GM19043 (cell line): ENCODE data around the gene PPDPF.

Experiments used
- ATAC-seq: cut with Tn5 transposase; IDR thresholded peaks from one replicate; pipeline ENCODE4 v1.9.1; 2021; ENCODE audit warnings: low read depth; ENCODE audit not compliant: unreplicated experiment

The PPDPF gene

DNA sequence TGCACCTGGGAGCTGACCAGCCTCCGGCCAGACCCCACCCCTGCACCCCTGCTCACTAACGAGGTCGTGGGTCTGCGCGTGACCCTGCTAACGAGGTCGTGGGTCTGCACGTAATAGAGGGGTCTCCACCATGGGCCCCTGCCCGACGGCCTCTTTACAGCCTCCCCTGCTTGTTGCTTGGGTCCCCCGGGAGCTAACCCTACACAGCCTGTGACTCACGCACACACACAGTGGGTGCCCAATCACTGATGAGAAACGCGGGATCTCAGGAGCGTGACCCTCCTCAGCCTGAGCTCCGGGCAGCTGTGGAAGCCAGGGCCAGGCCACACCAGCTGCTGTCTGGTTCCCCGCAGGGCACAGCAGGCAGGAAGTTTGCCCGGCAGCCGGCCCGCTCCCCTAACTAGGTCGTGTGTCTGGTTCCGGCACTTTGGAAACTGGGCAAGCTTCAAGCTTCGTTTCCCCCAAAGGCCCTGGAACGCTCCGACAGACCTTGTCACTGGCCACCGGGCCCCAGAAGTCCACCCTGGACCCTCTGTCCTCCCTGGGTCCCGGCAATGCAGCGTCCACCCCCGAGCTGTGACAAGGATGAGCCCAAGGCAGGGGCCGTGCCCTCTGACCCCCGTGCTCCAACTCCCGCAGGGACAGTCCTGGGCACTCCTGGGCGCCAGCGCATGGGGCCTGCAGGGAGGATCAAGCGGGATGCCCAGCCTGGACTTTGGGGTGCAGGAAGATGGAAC is 15.8 kb downstream of the PPDPF start:
- no peak for ATAC-seq

DNA sequence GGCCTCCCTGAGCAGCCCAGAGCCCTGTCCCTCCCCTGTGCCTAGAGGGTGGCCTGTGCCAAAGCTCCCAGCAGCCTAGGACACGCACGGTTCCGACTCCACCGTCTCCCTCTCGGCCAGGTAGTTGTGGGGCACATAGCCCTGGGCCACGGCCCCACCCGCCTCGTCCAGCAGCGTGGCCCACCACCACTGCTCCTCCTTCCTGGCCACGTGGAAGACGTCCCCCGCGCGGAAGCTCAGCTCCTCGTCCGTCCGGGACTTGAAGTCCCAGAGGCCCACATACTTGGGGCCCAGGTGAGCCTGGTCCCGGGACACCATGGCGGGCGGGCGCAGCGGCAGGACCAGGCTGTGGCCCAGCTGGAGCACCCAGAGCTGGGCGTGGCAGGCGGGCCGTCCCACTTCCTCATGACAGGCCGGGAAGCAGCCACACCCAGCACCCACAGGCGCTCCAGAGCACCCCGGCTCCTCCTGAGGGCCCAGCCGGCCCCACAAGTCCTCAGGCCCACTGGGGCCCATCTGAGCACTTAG is 16.5 kb downstream of the PPDPF start, which contains the start of gene PTK6:
TSS of gene PTK6 (minus strand) at position 380 of the 528 bp plus-strand sequence. CDS start at position 318, 62 bp downstream.
- peak; percentile 20 for ATAC-seq

DNA sequence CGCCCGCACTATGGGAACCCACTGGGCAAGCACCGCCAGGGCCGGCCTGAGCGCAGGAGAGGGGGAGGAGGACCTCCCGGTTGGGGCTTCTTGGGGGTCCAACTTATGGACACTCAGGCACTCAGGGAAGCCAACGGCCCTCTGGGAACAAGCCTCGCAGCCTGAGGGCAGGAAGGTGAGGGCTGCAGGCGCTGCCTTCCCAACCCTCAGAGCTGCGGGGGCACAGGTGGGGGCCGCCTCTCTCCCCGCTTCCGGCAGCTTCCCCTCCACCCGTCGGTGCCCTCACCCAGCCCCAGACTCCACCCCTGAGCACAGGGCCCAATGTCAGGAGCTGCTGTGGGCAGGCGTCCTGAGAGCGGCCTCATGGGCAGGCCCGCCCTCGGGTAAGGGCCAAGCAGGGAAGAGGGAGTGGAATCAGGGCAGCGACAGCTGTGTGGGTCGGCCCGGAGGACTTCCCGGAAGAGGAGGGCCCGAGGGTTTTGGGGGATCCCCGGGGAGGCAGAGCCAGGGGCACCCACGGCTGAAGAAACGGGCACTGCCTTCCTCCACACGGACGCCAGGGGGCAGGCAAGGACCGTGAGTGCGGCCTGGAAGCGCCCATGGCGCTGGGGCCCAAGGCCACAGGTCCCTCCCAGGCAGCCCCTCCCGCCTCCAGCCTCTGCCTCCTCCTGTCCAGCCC is 17.1 kb downstream of the PPDPF start:
- ATAC-seq = peak; percentile 81

DNA sequence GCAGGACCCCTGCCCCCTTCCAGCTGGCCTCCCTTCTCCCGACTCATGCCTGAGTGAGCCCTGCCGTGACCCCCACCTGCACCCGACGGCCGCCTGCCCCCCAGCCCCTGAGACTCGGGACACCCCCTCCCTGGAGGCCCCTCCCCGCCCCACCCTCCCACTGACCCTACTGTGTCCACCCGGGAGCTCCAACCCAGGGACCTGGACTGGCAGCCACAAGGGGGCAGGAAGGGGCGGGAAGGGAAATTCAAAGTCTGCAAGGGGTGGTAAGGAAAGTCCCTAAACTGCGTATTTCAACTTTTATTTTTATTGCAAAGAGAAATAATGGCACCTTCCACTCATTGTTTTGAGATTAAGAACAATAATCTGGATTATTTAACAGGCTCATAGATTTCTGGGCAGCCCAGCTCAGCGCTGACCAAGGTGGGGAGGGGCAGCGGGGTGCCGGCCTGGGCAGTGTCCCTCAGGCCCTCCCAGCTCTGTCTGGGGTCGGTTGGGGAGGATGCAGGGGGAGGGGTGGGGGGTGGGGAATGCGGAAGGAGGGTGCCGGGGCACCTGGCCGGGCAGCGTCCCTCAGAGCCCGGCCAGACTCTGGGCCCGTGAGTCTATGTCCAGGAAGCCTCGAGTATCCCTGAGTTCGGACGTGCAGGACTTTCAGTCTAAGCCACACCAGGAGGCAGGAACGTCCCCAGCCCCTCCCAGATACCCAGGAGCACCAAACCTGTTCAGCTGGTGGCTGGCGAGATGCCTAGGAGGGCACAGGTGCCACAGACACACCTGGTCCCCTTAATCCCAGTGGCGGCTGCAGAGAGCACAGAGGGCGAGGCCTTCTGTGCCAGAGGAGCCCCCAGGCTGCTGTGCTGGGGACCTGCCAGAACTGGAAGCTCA is 17.9 kb downstream of the PPDPF start:
- ATAC-seq = no peak

DNA sequence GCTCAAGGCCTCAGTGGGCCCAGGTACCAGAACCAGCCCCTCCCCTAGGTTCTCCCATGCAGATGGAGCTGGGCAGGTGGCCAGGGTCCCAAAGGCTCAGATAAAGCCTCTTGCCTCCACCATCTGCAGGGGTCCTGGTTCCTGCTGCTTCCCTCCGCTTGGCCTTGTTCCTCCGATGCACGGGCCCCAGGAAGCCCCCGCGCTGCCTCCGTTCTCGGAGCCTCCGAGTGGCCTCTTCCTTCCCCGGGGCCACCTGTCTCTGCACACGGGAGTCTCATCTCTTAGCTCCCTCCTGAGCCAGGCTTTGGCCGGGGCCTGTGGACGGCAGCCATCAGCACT is 18.5 kb downstream of the PPDPF start:
- no peak for ATAC-seq

DNA sequence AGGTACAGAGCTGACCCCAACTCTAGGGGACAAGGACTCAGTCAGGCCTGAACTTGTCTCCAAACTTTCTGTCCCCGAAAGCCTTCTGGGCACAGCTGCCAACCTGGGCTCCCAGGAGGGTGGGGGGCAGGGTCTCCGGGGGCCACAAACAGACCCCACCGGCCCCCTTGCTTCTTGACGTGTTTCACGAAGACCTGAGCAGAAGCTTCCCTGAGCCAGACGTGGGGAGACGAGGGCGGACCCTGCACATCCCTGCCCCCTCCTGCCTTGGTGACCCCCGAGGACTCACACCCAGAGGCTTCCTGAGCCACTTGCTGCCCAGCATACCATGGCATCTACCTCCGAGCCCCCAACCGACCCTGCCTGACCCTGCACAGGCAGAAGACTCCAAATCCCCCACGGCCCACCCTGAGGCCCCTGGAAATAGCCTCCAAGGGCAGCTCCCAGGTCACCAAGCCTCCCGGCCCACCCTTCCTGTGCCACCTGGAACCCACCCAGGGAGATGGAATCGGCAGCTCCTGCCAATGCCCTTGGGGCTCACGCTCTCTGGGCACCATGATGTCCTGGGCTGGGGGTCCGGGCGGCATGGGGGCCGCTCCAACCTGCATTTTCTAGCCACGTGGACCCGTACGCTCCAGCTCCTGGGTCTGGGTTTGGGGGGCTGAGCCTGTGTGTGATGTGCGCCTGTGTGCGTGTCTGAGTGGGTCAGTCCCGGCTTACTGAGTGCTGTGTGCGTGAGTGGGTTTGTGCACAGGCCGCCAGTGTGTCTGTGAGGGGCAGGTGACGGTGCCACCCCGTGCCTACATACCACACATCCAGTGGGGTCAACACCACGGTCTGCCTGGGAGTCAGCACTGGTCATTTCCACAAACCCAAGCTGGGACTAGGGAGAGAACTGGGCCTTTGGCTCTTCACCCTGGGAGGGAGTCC is 19.1 kb downstream of the PPDPF start:
- ATAC-seq = no peak

DNA sequence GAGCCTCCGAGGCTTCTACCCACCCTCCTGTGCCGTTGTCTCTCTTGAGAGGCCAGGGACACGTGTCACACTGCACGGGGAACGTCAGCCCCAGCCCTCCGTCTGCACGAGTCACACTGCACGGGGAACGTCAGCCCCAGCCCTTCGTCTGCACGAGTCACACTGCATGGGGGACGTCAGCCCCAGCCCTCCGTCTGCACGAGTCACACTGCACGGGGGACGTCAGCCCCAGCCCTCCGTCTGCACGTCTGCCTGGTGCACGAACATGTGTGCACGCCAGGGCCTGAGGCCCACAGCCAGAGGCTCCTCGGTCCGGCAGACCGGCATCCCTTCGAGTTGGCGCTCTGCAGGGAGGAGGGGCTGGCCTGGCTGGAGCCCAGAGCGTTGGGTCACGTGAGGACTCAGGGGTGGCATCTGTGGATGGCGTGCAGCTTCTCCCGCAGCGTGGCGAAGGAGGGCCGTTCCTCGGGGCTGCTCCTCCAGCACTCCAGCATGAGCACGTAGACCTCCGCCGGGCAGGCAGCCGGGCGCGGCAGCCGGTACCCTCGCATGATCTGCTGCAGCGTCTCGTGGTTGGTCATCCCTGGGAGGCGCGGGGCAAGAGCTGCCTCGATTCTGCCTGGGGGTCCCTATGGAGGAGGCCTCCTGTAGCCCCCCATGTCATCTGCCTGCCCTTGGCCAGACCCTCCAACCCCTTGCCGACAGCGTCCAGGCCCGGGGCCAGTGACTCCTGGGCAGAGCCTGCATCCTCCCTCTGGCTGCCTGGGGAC is 20.0 kb downstream of the PPDPF start:
- no peak for ATAC-seq

DNA sequence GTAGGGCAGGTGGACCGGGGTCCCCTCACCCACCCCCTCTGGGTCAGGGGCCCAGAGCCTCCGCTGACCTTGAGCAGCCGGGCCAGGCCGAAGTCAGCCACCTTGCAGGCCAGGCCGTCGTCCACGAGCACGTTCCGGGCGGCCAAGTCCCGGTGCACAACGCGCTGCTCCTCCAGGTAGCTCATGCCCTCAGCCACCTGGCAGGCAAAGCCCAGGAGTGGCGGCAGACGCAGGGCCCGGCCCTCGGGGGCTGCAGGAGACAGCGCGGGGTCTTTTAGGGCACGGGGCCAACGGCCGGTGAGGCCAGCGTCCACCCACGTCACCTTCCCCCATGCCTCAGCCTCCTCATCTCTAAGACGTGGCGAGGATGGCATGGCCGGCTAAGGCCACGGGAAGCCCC is 20.8 kb downstream of the PPDPF start:
- ATAC-seq = no peak

DNA sequence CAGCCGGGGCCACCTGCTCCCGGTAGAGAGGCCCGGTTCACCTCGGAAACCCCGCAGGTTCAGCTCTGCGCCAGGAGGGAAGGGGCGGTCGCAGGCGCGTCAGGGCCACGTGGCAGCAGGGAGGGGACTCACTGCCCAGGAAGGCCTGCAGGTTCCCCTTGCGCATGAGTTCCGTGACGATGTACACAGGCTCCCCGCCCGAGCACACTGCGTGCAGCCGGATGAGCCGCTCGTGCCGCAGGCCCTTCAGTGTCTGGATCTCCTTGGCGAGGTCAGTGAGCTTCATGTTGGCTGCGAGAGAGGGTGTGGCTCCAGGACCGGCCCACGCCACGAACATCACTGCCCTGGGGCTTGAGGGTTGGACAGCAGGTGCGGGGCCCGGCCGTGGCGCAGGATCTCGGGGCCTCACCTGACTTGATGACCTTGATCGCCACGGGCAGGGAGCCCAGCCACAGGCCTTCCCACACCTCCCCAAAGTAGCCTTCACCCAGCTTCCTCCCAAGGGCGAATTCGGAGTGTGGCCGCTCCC is 21.5 kb downstream of the PPDPF start:
- no peak for ATAC-seq

DNA sequence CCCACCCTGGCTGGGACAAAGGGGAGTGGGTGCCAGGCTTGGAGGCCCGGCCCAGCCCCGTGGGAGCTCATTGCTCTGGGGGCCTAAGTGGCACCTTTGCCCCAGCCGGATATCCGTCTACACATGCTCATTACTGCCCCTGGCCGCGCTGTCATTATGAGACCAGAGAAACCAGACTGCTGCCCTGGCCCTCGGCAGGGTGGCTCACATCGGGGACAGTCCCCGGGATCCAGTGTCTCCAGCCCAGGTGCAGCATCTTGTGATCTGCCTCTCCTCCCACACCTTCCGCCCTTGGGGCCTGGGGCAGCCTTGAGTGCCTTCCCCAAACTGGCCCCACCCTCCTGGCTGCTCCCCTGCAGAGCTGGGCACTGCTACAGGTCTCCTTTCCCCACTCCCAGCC is 22.1 kb downstream of the PPDPF start:
- no peak for ATAC-seq

DNA sequence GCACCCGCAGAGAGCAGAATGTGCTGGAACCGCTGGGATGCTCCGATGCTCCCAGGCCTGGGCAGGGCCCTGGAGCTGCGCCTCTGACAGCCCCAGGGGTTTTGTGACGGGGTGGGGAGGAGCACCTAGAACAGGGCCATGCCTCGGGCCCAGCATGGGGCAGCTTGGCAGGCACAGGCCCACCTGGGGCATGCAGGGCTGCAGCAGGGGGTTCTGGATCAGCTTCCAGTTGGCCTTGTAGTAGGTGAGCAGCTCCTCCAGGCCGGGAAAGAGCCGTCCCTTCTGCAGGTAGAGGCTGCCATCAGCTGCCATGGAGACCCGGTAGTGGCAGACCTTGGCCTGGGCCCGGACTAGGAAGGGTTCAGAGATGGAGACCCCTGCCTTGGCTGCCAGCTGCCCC is 22.6 kb downstream of the PPDPF start:
- no peak for ATAC-seq

DNA sequence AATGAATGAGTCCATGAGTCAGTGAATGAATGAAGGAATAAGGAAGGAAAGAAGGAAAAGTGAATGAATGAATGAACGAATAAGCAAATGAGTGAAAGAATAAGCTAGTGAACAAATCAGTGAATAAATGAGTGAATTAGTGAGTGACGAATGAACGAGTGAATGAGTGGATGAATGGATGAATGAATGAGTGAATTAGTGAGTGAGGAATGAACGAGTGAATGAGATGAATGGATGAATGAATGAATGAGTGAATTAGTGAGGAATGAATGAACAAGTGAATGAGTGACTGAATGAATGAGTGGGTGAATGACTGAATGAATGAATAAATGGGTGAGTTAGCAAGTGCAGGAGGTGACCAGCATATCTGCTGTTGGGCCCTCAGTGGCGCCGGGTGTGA is 23.2 kb downstream of the PPDPF start:
- no peak for ATAC-seq

DNA sequence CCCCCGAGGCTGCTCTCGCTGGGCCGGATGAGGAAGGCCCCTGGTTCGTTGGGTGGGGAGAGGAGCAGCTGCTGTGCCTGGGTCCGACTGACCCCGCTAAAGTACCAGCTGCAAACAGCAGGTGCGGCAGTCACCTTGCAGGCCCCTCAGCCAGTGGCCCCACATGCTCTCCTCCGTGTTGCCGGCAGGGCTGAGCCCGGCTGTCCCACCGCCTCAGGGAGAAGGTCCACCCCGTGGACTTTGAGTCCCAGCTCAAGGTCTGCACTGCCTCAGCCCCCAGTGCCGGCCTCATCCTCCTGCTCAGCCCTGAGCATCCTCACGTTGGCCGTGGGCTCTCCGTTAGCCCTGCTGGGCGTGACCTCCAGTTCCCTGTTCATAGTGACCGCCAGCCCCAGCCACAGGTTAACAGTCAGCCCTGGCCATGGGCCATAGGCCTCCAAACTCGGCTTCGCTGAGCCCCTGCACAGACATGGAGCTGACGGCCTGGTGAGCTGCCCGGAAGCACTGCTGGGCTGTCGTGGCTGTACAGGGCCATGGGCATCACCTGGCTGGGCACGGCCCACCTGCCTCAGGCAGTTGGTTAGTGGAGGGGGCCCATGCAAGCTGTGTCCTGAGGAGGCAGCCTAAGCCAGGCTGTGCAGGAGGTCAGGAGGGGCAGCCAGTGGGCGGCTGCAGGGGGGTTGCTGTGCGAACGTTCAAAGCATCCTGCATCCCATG is 23.8 kb downstream of the PPDPF start:
- no peak for ATAC-seq

DNA sequence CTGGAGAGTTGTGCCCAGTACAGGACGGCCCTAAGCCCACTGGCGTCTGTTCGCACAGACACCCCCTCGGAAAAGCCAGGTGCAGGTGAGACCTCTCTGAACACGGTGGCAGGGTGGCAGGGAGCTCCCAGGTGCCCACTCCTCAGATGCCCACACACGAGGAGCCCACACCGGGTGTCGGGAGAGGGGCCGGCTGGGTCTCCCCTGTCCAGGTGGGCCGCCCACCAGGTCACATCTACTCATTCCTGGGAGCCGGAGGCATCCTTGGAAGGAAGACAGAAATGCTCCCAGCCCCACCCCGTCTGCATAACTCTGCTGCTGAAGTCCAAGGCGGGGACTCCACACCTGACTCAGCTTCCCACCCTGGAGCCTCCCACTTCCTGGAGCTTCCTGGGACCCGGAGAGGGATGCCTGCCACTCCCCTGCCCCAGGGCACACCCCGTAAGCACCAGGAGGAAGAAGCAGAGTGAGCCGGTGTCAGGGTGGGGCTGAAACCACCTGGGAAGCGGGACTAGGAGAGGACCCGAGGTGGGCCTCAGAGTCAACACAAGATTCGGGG is 24.5 kb downstream of the PPDPF start:
- no peak for ATAC-seq

DNA sequence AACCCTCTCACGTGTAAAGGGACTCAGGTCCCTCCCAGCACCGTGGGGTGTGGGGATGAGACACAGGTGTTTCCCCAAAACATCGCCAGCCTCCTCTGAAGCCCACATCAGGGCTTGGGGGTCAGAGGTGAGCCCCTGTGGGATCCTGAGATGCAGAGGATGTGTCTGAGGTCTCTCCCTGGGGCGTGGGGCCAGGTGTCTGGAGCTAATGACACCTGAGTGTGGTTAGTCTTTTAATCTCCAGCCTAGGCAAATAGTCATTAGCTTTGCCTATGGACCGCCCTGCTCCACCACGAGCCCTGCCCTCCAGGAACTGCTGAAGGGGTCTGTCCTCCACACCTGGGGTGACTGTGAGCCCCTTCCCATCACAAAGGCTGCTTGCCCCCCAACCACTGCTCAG is 25.2 kb downstream of the PPDPF start:
- ATAC-seq = no peak

DNA sequence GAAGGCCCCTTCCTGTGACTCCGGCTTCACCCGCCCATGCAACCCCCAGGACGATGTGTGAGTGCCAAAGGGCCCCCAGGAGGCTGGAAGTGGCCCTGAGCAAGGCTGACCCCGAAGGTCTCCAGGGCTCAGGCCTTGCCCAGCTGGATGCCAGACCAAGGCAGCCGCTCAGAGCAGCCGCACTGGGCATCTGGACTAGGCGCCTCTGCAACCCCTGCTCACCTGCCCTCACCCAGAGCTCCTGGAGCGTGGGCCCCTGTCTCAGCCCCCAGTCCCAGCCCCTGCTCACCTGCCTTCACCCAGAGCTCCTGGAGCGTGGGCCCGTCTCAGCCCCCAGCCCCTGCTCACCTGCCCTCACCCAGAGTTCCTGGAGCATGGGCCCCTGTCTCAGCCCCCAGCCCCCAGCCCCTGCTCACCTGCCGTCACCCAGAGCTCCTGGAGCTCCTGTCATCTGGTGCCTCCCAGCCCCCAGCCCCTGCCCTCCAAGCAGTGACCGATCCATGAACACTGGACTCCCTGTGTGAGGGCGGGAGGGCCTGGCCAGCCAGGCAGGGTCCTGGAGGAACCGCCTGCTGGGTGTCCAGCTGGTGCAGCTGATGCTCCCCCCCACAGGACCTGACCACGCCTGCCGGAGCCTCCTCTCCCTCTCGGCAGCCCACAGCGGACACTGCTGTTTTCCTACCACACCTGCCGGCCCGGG is 25.8 kb downstream of the PPDPF start:
- ATAC-seq = no peak

DNA sequence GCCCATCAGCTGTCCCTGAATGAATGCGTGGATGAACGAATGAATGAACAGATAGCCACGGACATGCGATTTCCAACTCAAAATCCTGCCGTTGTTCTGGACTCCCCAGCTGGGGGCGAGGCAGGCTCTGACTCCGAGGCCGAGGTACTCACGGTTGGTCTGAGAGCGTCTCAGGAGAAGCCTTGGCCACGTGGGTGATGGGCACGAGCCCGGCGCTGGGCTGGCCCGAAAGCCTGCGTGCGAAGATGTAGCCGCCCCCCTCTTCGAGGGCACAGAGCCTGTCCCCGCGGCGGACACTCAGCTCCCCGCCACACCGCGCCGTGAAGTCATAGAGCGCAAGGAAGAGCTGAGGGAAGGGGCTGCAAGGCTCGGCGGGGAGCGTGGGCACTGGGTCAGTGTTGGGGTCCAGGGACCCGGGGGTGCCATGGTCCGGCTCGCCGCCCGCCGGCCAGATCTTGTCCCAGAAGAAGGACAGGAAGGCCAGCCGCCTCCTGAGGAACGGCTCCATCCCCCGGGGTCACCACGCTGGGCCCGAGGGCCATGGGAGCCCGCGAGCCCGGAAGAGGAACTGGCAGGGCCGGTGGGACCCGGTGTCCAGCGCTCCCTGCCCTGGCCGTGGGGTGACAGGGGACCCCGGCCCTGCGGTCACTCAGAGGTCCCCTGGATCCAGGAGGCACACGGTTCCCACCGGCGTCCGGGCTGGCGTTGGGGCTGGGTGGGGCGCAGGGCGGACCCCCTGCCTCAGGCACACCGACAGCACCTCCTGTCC is 26.6 kb downstream of the PPDPF start:
- ATAC-seq = no peak
